Neural progenitor cell (in vitro differentiated cells): Measurements from ENCODE around the gene SLC2A9. TPM values are rescaled to one million over a fixed set of nuclear protein-coding genes. Genes with fewer than 3 reads are reported as not detected.

ENCODE experiments used
- DNase-seq: peaks from one replicate; pipeline ENCODE4 v3.0.0-alpha.2; 2016; ENCODE audit warnings: low spot score
- H2AFZ ChIP-seq: fragments of 200-600 bp; sonication (generic); replicated peaks from 2 replicates; pipeline ENCODE4 v1.6.1; 2016; ENCODE audit warnings: antibody characterized with exemption
- H3F3A ChIP-seq: fragments of 200-600 bp; sonication (generic); 2 replicates; pipeline ENCODE4 v1.6.1; 2016; ENCODE audit warnings: antibody characterized with exemption, low read depth
- H3K27ac ChIP-seq: fragments of 200-600 bp; sonication (generic); 2 replicates; pipeline ENCODE4 v1.5.1; 2016; ENCODE audit warnings: mild to moderate bottlenecking
- H3K27me3 ChIP-seq: fragments of 200-600 bp; sonication (generic); 2 replicates; pipeline ENCODE4 v1.6.1; 2016; ENCODE audit warnings: mild to moderate bottlenecking, moderate library complexity
- H3K36me3 ChIP-seq: fragments of 200-600 bp; sonication (generic); 2 replicates; pipeline ENCODE4 v1.5.1; 2016
- H3K4me1 ChIP-seq: fragments of 200-600 bp; sonication (generic); 2 replicates; pipeline ENCODE4 v1.6.1; 2016; ENCODE audit warnings: mixed run types
- H3K4me2 ChIP-seq: fragments of 200-600 bp; sonication (generic); 2 replicates; pipeline ENCODE4 v1.6.1; 2016
- H3K4me3 ChIP-seq: fragments of 200-600 bp; sonication (generic); 2 replicates; pipeline ENCODE4 v1.5.1; 2016
- H3K79me2 ChIP-seq: fragments of 200-600 bp; sonication (generic); 2 replicates; pipeline ENCODE4 v1.6.1; 2016; ENCODE audit warnings: low read depth
- H3K9ac ChIP-seq: fragments of 200-600 bp; sonication (generic); 2 replicates; pipeline ENCODE4 v1.6.1; 2016
- H3K9me3 ChIP-seq: fragments of 200-600 bp; sonication (generic); 2 replicates; pipeline ENCODE4 v1.5.1; 2016; ENCODE audit warnings: low read depth
- H4K20me1 ChIP-seq: fragments of 200-600 bp; sonication (generic); 2 replicates; pipeline ENCODE4 v1.6.1; 2016; ENCODE audit warnings: low read depth
- H3K27ac Mint-ChIP-seq: 3 replicates; pipeline ENCODE4 v1.8.0; 2021; ENCODE audit warnings: mixed read lengths
- H3K27me3 Mint-ChIP-seq: 2 replicates; pipeline ENCODE4 v1.8.0; 2022; ENCODE audit warnings: low read depth, mild to moderate bottlenecking, inconsistent platforms, moderate library complexity, mixed read lengths; ENCODE audit not compliant: insufficient read depth
- H3K36me3 Mint-ChIP-seq: 3 replicates; pipeline ENCODE4 v1.8.0; 2021; ENCODE audit warnings: mixed read lengths
- H3K4me1 Mint-ChIP-seq: 3 replicates; pipeline ENCODE4 v1.8.0; 2021; ENCODE audit warnings: mixed read lengths
- H3K4me3 Mint-ChIP-seq: 3 replicates; pipeline ENCODE4 v1.8.0; 2021; ENCODE audit warnings: mild to moderate bottlenecking, moderate library complexity, mixed read lengths
- H3K9me3 Mint-ChIP-seq: 3 replicates; pipeline ENCODE4 v1.8.0; 2020; ENCODE audit warnings: mixed read lengths
- EZH2 ChIP-seq: fragments of 200-600 bp; sonication (generic); IDR thresholded peaks from 2 replicates; pipeline ENCODE4 v1.6.1; 2017; ENCODE audit warnings: antibody characterized with exemption, mild to moderate bottlenecking, moderate library complexity
- EZH2phosphoT487 ChIP-seq: fragments of 200-600 bp; sonication (generic); IDR thresholded peaks from 2 replicates; pipeline ENCODE4 v1.6.1; 2017; ENCODE audit warnings: antibody characterized with exemption
- total RNA-seq: library from RNA; depleted of rRNA; stranded (reverse); fragments of >200 nt; gene quantifications from 2 replicates; pipeline ENCODE4 v1.2.3, GENCODE V29; 2015; ENCODE audit warnings: low replicate concordance
- TF ChIP-seq, protein P1 (sequence below): fragments of 200-600 bp; sonication (generic); IDR thresholded peaks from 2 replicates; pipeline ENCODE4 v1.5.1; 2017; ENCODE audit warnings: antibody characterized with exemption, mild to moderate bottlenecking

The SLC2A9 gene
- total RNA-seq, 1 donor from 2014 or later, result not detected

- Histone ChIP-seq H3K4me1 (no peaks in the 10 kb centered on the region), H3F3A (no peaks in the 10 kb centered on the region), H3K36me3 (no peaks in the 10 kb centered on the region), H3K9me3 (no peaks in the 10 kb centered on the region), H3K27me3 (no peaks in the 10 kb centered on the region), H2AFZ (no peak overlapping the region), H4K20me1 (no peaks in the 10 kb centered on the region), H3K79me2 (no peaks in the 10 kb centered on the region), H3K4me3 (no peak overlapping the region), H3K9ac (no peak overlapping the region), H3K27ac (no peak overlapping the region), H3K4me2 (no peak overlapping the region)
- no peaks in the 10 kb centered on the region for H3K4me1 Mint-ChIP-seq
- H3K27ac Mint-ChIP-seq, result no peak overlapping the region
- H3K4me3 Mint-ChIP-seq, result no peak overlapping the region
- H3K36me3 Mint-ChIP-seq, result no peaks in the 10 kb centered on the region
- DNase-seq, result no peak
- TF ChIP-seq EZH2phosphoT487 (no peak), EZH2 (no peak)
- TF ChIP-seq, protein P1, sequence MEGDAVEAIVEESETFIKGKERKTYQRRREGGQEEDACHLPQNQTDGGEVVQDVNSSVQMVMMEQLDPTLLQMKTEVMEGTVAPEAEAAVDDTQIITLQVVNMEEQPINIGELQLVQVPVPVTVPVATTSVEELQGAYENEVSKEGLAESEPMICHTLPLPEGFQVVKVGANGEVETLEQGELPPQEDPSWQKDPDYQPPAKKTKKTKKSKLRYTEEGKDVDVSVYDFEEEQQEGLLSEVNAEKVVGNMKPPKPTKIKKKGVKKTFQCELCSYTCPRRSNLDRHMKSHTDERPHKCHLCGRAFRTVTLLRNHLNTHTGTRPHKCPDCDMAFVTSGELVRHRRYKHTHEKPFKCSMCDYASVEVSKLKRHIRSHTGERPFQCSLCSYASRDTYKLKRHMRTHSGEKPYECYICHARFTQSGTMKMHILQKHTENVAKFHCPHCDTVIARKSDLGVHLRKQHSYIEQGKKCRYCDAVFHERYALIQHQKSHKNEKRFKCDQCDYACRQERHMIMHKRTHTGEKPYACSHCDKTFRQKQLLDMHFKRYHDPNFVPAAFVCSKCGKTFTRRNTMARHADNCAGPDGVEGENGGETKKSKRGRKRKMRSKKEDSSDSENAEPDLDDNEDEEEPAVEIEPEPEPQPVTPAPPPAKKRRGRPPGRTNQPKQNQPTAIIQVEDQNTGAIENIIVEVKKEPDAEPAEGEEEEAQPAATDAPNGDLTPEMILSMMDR, result no peak
- peaks cover 8% of the 10 kb centered on the region for H3K9me3 Mint-ChIP-seq
- H3K27me3 Mint-ChIP-seq, result peaks cover 2% of the 10 kb centered on the region
These were observed 32.4 kb downstream of the SLC2A9 start for GRCh38 chr4:9988933-9989332.

DNA sequence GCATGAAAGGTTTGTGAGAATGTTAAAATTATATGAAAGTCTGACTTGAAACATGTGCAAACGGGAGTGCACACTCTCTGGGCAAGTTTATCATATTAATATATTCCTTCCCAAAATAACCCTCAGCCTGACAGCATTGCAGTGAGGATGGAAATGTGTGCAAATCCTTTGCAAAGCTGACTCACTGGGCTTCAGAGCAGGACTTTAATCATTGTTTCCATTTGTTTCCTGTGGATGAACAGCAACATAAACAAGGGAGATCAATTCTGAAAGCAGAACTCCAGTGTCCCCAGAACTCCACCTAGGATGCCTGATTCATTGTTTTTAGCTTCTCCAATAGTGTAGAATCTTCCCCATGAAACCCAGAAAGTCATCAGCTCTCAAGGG is 32.9 kb downstream of the SLC2A9 start:
- H3K9me3 ChIP-seq, result no peaks in the 10 kb centered on the region
- TF ChIP-seq EZH2phosphoT487 (no peak), EZH2 (no peak)
- TF ChIP-seq, protein P1, result no peak
- no peak overlapping the region for H2AFZ ChIP-seq
- DNase-seq, result no peak
- H3K4me2 ChIP-seq, result no peak overlapping the region
- Mint-ChIP-seq H3K4me3 (no peak overlapping the region), H3K4me1 (no peaks in the 10 kb centered on the region), H3K36me3 (no peaks in the 10 kb centered on the region), H3K9me3 (peaks cover 8% of the 10 kb centered on the region), H3K27ac (no peak overlapping the region), H3K27me3 (peaks cover 2% of the 10 kb centered on the region)
- H3K36me3 ChIP-seq, result no peaks in the 10 kb centered on the region
- H3F3A ChIP-seq, result no peaks in the 10 kb centered on the region
- no peaks in the 10 kb centered on the region for H3K4me1 ChIP-seq
- H3K79me2 ChIP-seq, result no peaks in the 10 kb centered on the region
- H4K20me1 ChIP-seq, result no peaks in the 10 kb centered on the region
- H3K4me3 ChIP-seq, result no peak overlapping the region
- no peak overlapping the region for H3K9ac ChIP-seq
- no peaks in the 10 kb centered on the region for H3K27me3 ChIP-seq
- H3K27ac ChIP-seq, result no peak overlapping the region

GRCh38 chr4:9987749-9988362 is 33.4 kb downstream of the SLC2A9 start:
- Histone ChIP-seq H3K4me3 (no peak overlapping the region), H2AFZ (no peak overlapping the region), H3K4me2 (no peak overlapping the region), H3K27me3 (no peaks in the 10 kb centered on the region), H3F3A (no peaks in the 10 kb centered on the region), H3K4me1 (no peaks in the 10 kb centered on the region), H3K9me3 (no peaks in the 10 kb centered on the region), H4K20me1 (no peaks in the 10 kb centered on the region), H3K36me3 (no peaks in the 10 kb centered on the region), H3K27ac (no peak overlapping the region), H3K79me2 (no peaks in the 10 kb centered on the region), H3K9ac (no peak overlapping the region)
- H3K36me3 Mint-ChIP-seq, result no peaks in the 10 kb centered on the region
- H3K4me1 Mint-ChIP-seq, result no peaks in the 10 kb centered on the region
- peaks cover 4% of the 10 kb centered on the region for H3K9me3 Mint-ChIP-seq
- no peak for DNase-seq
- H3K27ac Mint-ChIP-seq, result no peak overlapping the region
- H3K27me3 Mint-ChIP-seq, result peaks cover 2% of the 10 kb centered on the region
- H3K4me3 Mint-ChIP-seq, result no peak overlapping the region
- no peak for TF ChIP-seq EZH2
- no peak for TF ChIP-seq EZH2phosphoT487

GRCh38 chr4:9984621-9985020 is 36.7 kb downstream of the SLC2A9 start:
- Mint-ChIP-seq H3K36me3 (no peaks in the 10 kb centered on the region), H3K27me3 (peaks cover 2% of the 10 kb centered on the region), H3K9me3 (peaks cover 7% of the 10 kb centered on the region), H3K4me1 (peaks cover 3% of the 10 kb centered on the region), H3K27ac (no peak overlapping the region), H3K4me3 (no peak overlapping the region)
- no peak overlapping the region for H3K27ac ChIP-seq
- H4K20me1 ChIP-seq, result no peaks in the 10 kb centered on the region
- no peak for DNase-seq
- no peaks in the 10 kb centered on the region for H3K36me3 ChIP-seq
- no peak overlapping the region for H3K4me2 ChIP-seq
- H3K79me2 ChIP-seq, result no peaks in the 10 kb centered on the region
- H3F3A ChIP-seq, result no peaks in the 10 kb centered on the region
- no peaks in the 10 kb centered on the region for H3K4me1 ChIP-seq
- H3K4me3 ChIP-seq, result no peak overlapping the region
- H3K9me3 ChIP-seq, result no peaks in the 10 kb centered on the region
- H2AFZ ChIP-seq, result no peak overlapping the region
- TF ChIP-seq EZH2 (no peak), EZH2phosphoT487 (no peak)
- TF ChIP-seq, protein P1, result no peak
- no peaks in the 10 kb centered on the region for H3K27me3 ChIP-seq
- no peak overlapping the region for H3K9ac ChIP-seq
